ENCODE data around the gene DUS3L.
"Not testable (repeated sequence)": the region's sequence is repeated elsewhere in the genome, so short reads cannot be mapped to it uniquely, and the experiment has no call there.

The DUS3L gene

DNA sequence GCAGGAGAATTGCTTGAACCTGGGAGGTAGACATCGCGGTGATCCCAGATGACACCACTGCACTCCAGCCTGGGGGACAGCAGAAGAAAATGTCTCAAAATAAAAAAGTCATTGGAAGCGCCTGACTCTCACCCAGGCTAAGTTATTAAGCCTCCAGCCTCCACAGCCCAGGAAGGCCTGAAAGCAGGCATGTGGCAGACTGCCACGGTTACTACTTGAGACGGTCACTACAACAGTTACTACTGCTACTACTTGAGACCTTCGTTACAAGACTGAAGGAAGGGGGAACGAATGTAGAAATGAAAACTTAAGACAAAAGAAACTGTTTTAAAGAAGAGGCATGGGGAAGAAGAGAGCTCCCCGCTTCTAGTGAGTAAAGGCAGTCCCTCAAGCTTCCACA, 16.0 kb downstream of the DUS3L start:
- no peak for DNase-seq (ENCODE audit: low spot score)

- no peak for DNase-seq (ENCODE audit: low spot score)
These were observed 17.7 kb downstream of the DUS3L start for GRCh38 chr19:5773276-5773675.

DNA sequence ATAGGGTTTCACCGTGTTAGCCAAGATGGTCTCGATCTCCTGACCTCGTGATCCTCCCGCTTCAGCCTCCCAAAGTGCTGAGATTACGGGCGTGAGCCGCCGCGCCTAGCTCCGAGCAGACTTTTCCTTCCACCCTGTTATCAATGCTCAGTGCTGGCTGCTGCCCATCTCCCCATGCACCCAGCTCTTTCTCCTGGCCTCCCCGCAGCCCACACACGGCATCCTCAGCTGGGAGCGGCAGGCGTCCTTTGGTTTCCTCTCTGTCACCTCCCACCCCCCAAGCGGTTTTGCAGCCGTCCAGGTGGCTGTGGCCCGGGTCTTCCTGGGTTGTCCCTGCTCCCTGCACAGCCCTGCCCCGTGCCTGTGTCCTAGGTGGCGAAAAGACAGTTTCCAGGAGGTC, 18.5 kb downstream of the DUS3L start:
- no peak for DNase-seq (ENCODE audit: low spot score)

DNA sequence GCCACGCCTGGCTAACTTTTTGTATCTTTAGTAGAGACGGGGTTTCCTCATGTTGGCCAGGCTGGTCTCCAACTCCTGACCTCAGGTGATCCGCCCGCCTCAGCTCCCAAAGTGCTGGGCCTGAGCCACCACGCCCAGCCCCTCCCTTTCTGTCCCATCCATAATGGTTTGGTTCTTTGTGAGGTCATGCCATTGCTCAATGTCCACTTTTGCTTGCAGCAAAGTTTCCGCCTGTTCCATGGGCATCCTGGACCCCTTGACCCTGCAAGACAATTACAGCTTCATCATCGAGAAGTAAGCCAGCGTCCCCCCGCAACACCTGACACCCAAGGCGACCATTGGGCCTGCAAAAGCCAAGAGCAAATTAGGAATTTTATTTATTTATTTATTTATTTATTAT, 23.0 kb downstream of the DUS3L start:
- DNase-seq (ENCODE audit: low spot score): no peak

- DNase-seq (ENCODE audit: low spot score): no peak
These were observed 25.7 kb downstream of the DUS3L start for GRCh38 chr19:5765220-5765619.

DNA sequence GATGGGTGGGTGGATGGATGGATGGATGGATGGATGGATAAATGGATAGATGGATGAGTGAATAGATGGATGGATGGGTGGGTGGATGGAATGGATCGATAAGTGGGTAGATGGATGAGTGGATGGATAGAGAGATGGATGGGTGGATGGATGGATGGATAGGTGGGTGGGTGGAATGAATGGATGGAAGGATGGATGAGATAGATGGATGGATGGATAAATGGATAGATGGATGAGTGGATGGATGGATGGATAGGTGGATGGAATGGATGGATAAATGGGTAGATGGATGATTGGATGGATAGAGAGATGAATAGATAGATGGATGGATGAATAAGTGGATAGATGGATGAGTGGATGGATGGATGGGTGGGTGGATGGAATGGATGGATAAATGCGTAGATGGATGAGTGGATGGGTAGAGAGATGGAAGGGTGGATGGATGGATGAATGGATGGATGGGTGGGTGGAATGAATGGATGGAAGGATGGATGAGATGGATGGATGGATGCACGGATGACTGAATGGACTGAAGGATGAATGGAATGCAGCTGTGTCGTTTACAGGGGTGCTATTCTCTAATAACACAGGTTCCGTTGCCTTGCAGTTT, 28.2 kb downstream of the DUS3L start:
- DNase-seq (ENCODE audit: low spot score): no peak

DNA sequence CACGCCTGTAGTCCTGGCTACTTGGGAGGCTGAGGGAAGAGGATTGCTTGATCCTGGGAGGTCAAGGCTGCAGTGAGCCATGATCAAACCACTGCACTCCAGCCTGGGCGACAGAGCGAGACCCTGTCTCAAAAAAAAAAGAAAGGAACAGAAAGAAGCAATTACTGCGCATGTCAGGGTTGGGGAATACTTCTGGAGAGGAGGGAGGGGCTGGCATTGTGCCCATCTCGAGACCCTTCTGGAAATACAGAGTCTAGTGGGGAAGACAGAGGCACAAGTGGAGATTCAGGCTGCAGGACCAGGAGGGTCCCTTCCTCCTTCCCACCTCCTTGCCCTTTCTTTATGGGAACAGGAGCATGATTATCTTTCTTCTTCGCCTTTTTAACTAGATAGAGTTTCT, 37.2 kb downstream of the DUS3L start:
- DNase-seq (ENCODE audit: low spot score): no peak

DNA sequence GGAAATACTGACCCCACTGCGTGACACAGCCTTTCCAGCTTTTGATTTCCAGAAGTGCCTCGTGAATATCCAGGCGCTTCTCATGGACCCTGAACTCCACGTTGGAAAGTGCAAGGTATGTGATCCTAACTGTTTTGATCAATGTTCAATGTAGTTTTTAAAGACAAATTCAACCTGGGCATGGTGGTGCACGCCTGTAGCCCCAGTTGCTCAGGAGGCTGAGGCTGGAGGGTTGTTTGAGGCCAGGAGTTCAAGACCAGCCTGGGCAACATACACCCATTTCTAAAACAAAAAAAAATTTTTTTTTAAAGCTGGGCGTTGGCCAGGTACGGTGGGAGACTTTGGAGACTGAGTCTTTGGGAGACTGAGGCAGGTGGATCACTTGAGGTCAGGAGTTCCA, 39.3 kb downstream of the DUS3L start:
- no peak for DNase-seq (ENCODE audit: low spot score)

GRCh38 chr19:5749505-5749904, 41.5 kb downstream of the DUS3L start:
- DNase-seq (ENCODE audit: low spot score): no peak

DNA sequence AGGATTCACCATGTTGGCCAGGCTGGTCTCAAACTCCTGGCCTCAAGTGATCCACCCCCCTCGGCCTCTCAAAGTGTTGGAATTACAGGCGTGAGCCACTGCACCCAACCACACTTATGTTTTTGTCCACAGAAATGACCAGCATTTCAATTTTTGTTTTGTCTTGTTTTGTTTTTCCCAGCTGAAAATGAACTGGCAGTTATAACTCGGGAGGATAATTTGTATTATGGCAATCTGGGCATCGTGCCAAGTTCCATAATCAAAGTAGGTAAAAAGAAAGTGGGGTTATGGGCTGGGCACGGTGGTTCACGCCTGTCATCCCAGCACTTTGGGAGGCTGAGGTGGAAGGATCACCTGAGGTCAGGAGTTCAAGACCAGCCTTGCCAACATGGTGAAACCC, 42.0 kb downstream of the DUS3L start:
- not testable (repeated sequence) for DNase-seq (ENCODE audit: low spot score)

GRCh38 chr19:5744999-5745398, 46.0 kb downstream of the DUS3L start:
- not testable (repeated sequence) for DNase-seq (ENCODE audit: low spot score)

DNA sequence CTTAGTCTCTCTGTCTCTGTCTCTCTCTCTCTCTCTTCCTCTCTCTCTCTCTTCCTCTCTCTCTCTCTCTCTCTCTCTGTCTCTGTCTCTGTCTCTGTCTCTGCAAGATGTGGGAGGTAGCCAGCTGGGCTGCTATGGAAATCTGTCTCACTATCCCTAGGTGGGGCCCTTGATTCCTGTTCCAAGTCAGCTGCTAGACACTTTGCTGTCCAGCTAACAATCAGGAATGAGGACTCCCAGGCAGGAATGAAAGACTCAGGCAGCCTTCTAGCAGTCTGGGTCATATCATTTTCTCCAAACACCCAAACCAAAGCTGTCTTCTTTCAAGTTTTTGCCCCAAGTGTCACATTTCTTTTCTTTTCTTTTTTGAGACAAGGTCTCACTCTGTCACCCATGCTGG, 47.3 kb downstream of the DUS3L start:
- DNase-seq (ENCODE audit: low spot score): no peak

DNA sequence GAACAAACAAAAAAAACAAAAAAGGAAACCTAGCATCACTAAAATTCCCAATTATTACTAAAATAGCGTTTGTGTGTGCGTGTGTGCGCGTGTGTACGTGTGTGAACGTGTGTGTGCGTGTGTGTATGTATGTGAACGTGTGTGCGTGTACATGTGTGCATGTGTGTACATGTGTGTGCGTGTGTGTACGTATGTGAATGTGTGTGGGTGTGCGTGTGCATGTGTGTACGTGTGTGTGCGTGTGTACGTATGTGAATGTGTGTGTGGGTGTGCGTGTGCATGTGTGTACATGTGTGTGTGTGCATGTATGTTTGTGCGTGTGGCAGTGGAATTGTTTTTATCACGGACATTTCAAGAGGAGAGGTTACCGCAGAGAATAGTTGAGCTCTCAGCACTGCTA, 48.9 kb downstream of the DUS3L start:
- DNase-seq (ENCODE audit: low spot score): no peak

- DNase-seq (ENCODE audit: low spot score): no peak
These were observed 52.5 kb downstream of the DUS3L start for GRCh38 chr19:5738423-5738822.
